Suppressor macrophage treated with lipopolysaccharide for 4 hours (primary cell): ENCODE measurements around the gene STMN3.

Source experiments
- DNase-seq: peaks from one replicate; pipeline ENCODE4 v3.0.0-alpha.2; 2020

Gene STMN3

DNA sequence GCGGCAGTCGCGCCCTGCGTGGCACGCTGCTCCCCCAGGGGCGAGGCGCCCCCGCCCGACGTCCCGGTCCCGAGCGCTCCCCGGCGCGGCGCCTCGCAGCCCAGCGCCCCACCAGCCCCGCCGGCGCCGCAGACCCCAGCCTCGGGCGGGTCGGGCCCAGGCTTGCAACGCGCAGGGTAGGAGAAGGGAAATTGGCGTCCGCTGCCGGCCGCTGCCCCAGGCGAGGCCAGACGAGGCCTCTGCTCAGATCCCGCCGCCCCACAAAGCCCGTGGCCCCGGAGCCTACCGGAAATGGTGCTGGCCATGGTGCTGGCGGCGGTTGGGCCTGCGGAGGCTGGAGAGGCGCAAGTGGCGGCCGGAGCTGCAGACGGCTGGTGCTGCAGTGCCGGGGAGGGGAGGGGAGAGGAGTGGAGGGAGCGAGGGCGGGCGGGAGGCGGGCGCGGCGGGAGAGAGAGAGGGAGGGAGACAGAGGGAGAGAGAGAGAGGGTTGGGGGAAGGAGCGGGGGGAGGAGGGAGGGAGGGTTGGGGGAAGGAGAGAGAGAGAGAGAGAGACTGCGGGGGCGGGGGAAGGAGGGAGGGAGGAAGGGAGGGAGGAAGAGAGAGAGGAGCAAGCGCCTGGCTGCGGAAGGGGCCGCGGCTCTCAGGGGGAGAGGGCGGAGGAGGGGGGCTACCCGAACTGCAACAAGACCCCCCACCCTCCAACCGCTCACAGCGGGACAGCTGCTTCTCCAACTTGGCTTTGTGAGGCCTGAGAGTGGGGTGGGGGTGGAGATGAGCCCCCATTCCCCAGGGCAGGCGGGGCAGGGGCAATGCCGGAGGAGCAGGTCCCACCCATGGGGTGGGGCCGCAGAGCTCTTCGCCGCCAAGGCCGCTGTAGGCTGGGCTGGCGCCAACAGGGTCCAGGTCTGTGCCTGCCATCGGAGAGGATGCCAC is at the start of gene STMN3:
STMN3 (minus strand) TSS at position 384 of the 933 bp plus-strand sequence; CDS start at position 305, 79 bp downstream.
- DNase-seq: peak; percentile 79

GRCh38 chr20:63702036-63702665 is 48.9 kb upstream of the STMN3 start:
- no peak for DNase-seq

DNA sequence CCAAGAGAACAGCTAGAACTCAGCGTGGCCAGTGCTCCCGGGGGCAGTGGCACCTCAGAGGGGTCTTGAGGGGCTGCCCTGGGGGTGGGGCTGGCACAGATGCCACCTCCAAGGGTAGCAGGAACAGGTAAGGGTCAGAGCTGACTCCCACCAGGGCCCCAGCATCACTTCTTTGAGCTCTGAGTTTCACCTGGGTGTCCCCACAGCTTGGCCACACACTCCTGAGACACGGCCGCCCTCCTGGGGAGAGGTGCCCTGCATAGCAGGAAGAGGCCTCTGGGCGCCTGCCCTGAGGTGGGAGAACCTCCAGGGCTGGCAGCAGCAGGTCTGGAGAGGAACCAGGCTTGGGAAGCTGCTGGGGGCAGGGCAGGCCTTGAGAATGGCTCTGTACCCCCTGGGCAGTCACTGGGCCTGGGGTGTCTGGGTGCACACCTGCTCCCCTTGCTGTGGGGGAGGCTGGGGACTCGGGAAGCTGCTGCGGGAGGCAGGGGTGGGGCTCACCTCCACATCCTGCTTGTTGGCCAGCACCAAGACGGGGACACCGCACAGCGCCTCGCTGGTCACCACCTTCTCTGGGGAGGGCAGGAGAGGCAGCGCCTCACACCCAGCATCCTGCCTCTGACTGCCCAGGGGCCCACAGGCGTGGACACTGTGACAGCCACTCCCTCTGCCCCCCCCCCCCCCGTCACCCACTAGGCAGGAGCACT is 48.3 kb upstream of the STMN3 start:
- no peak for DNase-seq

- no peak for DNase-seq
Observed at GRCh38 chr20:63701051-63701328, 47.8 kb upstream of the STMN3 start.

DNA sequence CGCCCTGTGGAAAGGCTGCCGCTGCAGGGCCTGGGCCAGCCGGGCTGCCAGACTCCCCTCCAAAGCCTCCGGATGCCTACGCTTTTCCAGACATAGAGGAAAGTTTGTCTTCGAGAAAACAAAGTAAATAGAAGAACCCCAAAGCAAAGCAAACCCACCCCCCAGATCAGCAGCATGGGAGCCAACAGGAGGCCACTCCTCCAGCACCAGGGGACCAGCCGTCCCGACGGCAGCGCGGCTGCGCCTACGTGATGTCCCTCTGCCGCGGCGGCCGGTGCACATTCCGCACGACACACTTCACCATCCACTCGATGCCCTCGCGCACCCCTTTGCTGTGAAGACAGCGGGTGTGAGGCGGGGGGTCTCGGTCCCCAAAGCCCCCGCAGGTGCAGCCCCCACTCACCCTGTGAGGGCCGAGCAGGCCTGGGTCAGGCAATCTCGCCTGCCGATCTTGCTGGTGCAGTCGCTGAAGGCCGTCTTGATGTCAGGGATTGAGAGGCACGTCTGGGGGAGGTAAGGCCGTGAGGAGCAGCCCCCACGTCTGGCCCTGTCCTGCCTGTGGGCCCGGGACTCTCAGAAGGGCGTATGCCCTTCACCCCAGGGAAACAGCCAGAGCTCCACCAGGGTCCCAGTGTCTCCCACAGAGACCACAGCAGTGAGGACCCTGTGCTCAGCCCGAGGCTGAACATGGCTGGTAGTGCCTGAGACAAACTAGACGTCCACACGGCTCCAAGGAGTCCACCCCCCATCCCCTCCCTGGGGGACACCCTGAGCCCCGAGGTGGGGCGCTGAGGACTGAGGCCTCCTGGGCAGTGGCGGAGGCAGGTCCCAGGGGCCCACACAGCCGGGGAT is 47.2 kb upstream of the STMN3 start:
- DNase-seq: no peak

DNA sequence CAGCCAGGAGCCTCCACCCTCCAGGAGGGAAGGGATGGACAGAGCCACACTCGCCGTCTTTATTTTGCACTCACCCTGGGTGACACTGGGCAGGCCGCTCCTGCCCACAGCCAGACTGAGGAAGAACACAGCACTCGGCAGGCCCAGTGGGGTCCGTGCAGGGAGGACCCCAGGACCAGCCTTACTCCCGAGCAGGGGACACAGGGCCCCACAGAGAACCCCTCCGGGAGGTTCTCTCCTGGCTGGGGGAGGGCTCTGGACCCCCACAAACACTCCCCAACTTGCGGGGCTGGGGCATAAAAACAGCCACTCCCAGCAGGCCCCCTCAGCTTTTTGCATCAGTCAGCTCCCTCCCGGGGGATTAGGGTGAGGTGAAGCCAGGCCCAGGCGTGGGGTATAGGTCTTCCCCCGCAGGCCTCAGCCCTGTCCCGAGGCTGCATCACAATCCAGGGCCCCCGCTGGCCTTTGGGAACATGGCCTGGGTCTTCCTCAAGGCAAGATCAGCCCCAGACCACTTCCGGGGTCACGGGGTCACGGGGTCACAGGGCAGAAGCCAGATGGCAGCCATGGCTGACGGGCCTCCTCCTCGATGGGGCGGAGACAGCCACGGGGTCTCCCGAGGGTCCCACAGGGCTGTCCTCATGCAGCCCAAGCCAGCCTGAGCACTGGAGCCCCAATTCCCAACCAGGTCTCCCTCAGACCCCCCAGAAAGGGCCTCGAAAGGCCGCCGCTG is 46.4 kb upstream of the STMN3 start:
- no peak for DNase-seq

GRCh38 chr20:63698739-63699465 is 45.7 kb upstream of the STMN3 start:
- peak; percentile 71 for DNase-seq

DNA sequence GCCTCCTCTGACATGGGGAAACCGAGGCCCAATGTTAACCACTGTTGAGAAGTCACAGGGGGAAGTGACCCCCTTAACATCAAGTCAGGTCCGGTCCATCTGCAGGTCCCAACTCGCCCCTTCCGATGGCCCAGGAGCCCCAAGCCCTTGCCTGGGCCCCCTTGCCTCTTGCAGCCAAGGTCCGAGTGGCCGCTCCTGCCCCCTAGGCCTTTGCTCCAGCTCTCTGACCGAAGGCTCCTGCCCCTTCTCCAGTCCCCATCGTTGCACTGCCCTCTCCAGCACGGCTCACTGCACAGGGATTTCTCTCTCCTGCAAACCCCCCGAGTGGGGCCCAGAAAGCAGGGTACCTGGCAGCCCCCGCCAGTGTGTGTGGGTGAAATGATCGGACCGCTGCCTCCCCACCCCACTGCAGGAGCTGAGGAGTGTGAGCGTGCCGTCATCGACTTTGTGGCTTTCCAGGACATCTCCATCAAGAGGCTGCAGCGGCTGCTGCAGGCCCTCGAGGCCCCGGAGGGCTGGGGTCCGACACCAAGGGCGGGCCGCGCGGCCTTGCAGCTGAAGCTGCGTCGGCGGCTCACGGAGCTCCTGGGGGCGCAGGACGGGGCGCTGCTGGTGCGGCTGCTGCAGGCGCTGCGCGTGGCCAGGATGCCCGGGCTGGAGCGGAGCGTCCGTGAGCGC is 44.8 kb upstream of the STMN3 start:
- no peak for DNase-seq

- no peak for DNase-seq
Observed at GRCh38 chr20:63697357-63697867, 44.2 kb upstream of the STMN3 start.

DNA sequence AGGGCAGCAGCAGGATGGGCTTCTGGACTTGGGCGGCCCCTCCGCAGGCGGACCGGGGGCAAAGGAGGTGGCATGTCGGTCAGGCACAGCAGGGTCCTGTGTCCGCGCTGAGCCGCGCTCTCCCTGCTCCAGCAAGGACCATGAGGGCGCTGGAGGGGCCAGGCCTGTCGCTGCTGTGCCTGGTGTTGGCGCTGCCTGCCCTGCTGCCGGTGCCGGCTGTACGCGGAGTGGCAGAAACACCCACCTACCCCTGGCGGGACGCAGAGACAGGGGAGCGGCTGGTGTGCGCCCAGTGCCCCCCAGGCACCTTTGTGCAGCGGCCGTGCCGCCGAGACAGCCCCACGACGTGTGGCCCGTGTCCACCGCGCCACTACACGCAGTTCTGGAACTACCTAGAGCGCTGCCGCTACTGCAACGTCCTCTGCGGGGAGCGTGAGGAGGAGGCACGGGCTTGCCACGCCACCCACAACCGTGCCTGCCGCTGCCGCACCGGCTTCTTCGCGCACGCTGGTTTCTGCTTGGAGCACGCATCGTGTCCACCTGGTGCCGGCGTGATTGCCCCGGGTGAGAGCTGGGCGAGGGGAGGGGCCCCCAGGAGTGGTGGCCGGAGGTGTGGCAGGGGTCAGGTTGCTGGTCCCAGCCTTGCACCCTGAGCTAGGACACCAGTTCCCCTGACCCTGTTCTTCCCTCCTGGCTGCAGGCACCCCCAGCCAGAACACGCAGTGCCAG is 43.6 kb upstream of the STMN3 start, which contains the start of gene TNFRSF6B:
TNFRSF6B (plus strand) TSS at position 25 of the 729 bp plus-strand sequence; CDS start at position 141, 116 bp downstream.
- DNase-seq: no peak

- DNase-seq: no peak
Observed at GRCh38 chr20:63696306-63696627, 43.0 kb upstream of the STMN3 start.

DNA sequence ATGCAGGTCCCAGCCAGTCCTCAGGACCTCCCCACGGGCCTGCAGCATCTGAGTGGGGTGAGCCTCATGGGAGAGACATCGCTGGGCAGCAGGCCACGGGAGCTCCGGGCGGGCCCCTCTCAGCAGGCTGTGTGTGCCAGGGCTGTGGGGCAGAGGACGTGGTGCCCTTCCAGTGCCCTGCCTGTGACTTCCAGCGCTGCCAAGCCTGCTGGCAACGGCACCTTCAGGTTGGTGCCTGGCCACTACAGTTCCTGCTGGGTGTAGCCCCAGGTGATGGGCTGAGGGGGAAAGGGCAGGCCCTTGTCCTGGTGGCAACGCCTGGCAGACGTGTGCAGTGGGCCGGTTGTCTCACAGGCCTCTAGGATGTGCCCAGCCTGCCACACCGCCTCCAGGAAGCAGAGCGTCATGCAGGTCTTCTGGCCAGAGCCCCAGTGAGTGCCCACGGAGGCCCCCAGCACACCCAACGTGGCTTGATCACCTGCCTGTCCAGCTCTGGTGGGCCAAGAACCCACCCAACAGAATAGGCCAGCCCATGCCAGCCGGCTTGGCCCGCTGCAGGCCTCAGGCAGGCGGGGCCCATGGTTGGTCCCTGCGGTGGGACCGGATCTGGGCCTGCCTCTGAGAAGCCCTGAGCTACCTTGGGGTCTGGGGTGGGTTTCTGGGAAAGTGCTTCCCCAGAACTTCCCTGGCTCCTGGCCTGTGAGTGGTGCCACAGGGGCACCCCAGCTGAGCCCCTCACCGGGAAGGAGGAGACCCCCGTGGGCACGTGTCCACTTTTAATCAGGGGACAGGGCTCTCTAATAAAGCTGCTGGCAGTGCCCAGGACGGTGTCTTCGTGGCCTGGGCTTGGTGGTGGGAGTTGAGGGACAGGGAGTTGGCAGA is 42.4 kb upstream of the STMN3 start:
- no peak for DNase-seq

- DNase-seq: no peak
Observed at GRCh38 chr20:63694584-63695423, 41.6 kb upstream of the STMN3 start.

- DNase-seq: no peak
Observed at GRCh38 chr20:63693733-63694583, 40.7 kb upstream of the STMN3 start.

GRCh38 chr20:63693083-63693732 is 40.0 kb upstream of the STMN3 start:
- DNase-seq: no peak

GRCh38 chr20:63692436-63693082 is 39.3 kb upstream of the STMN3 start:
- no peak for DNase-seq
